HepG2 (cell line): ENCODE results near the gene EHD1. TPM values are rescaled to one million over a fixed set of nuclear protein-coding genes. Genes with fewer than 3 reads are reported as not detected.

Experiments used
- ATAC-seq: fragments of 200-7000 bp; cut with Tn5 transposase; 3 replicates; pipeline ENCODE4 v1.9.1; 2020; ENCODE audit warnings: mild to moderate bottlenecking, moderate library complexity
- BruUV-seq: library from RNA; stranded (reverse); fragments of 400-500 nt; replicated peaks from 2 replicates; lab custom pipeline; 2021; lab: Mats Ljungman, UMichigan
- CTCF ChIA-PET: fragments of 300-600 bp; formaldehyde crosslinking; extraction: SDS; loops from one replicate; lab custom pipeline; 2021; ENCODE audit warnings: low total read pairs, inconsistent platforms, low intra/inter-chr PET ratio; lab: Yijun Ruan, JAX
- POLR2A ChIA-PET: fragments of 350-600 bp; sonication (Branson Sonifier 250); formaldehyde crosslinking; loops from one replicate; lab custom pipeline; 2020; ENCODE audit warnings: antibody characterized with exemption, inconsistent platforms; lab: Yijun Ruan, JAX
- DNase-seq: peaks from one replicate; pipeline ENCODE4 v3.0.0-alpha.2; 2015; ENCODE audit warnings: low spot score
- FAIRE-seq: peaks from 3 replicates; lab custom pipeline; 2011; peaks lifted over from hg19 to GRCh38; lab: Jason Lieb, UNC
- H2AFZ ChIP-seq: one replicate; pipeline ENCODE4 v1.6.1; 2011; ENCODE audit warnings: low read length, inconsistent platforms
- H3K27ac ChIP-seq: fragments of 300-600 bp; 3 replicates; pipeline ENCODE4 v1.8.0; 2011; ENCODE audit warnings: mixed run types, mild to moderate bottlenecking, mixed read lengths, low read length, inconsistent platforms; ENCODE audit not compliant: insufficient read depth; ENCODE audit errors: extremely low read length
- H3K27me3 ChIP-seq, 2 experiments: fragments of 200-600 bp in 1 of 2; 2 replicates in 1 of 2; 3 replicates in 1 of 2; pipeline versions ENCODE4 v1.6.0 to v1.8.0; 2011; ENCODE audit warnings: low read length in 2 of 2, mild to moderate bottlenecking in 2 of 2, moderate library complexity in 2 of 2, inconsistent platforms in 1 of 2; ENCODE audit not compliant: insufficient read depth in 2 of 2, control insufficient read depth in 1 of 2
- H3K36me3 ChIP-seq, 2 experiments: fragments of 200-600 bp in 1 of 2; replicated peaks in 1 of 2; 2 replicates in 1 of 2; 3 replicates in 1 of 2; pipeline versions ENCODE4 v1.5.1 to v1.8.0; 2011; ENCODE audit warnings: low read length in 2 of 2, inconsistent platforms in 1 of 2; ENCODE audit not compliant: insufficient read depth in 2 of 2, control insufficient read depth in 1 of 2
- H3K4me1 ChIP-seq: 2 replicates; pipeline ENCODE4 v1.5.1; 2012; ENCODE audit warnings: low read length, inconsistent platforms; ENCODE audit not compliant: insufficient read depth
- H3K4me2 ChIP-seq: 2 replicates; pipeline ENCODE4 v1.6.0; 2011; ENCODE audit warnings: low read depth, low read length, inconsistent platforms
- H3K4me3 ChIP-seq, 3 experiments: fragments of 200-600 bp in 1 of 3; sonication (generic), shearing (Covaris generic) in 1 of 3; replicated peaks in 1 of 3; 2 replicates each; pipeline ENCODE4 v1.5.1; 2011 to 2016; ENCODE audit warnings: low read length in 3 of 3, inconsistent platforms in 2 of 3, low read depth in 2 of 3, mild to moderate bottlenecking in 2 of 3, control low read depth in 1 of 3, mixed read lengths in 1 of 3; ENCODE audit not compliant: insufficient read depth in 1 of 3
- H3K79me2 ChIP-seq: one replicate; pipeline ENCODE4 v1.6.1; 2011; ENCODE audit warnings: low read length, inconsistent platforms; ENCODE audit not compliant: insufficient read depth
- H3K9ac ChIP-seq: 2 replicates; pipeline ENCODE4 v1.6.0; 2011; ENCODE audit warnings: mild to moderate bottlenecking, low read depth, low read length, inconsistent platforms; ENCODE audit not compliant: insufficient read depth
- H3K9me3 ChIP-seq: 2 replicates; pipeline ENCODE4 v1.5.1; 2012; ENCODE audit warnings: mild to moderate bottlenecking, low read length
- H4K20me1 ChIP-seq: 2 replicates; pipeline ENCODE4 v1.6.0; 2011; ENCODE audit warnings: inconsistent platforms, mild to moderate bottlenecking, low read length, moderate library complexity; ENCODE audit not compliant: insufficient read depth
- CBX1 ChIP-seq: IDR thresholded peaks from one replicate; pipeline ENCODE4 v1.6.1; 2016; ENCODE audit warnings: antibody characterized with exemption, low read depth
- ERF ChIP-seq: IDR thresholded peaks from 2 replicates; pipeline ENCODE4 v1.6.1; 2018; ENCODE audit warnings: missing biosample characterization, missing genetic modification reagents
- ONECUT2 ChIP-seq: sonication (generic); formaldehyde crosslinking; IDR thresholded peaks from 2 replicates; pipeline ENCODE4 v1.4.0; 2020; ENCODE audit warnings: missing genetic modification reagents
- ZBTB39 ChIP-seq: sonication (generic); formaldehyde crosslinking; IDR thresholded peaks from 2 replicates; pipeline ENCODE4 v1.5.0; 2020; ENCODE audit warnings: missing genetic modification reagents
- ZBTB43 ChIP-seq: sonication (generic); formaldehyde crosslinking; conservative IDR thresholded peaks from 2 replicates; pipeline ENCODE4 v1.4.0; 2020; ENCODE audit warnings: missing genetic modification reagents
- ZBTB49 ChIP-seq: sonication (generic); formaldehyde crosslinking; IDR thresholded peaks from 2 replicates; pipeline ENCODE4 v1.4.0; 2020; ENCODE audit warnings: missing genetic modification reagents, borderline replicate concordance
- ZNF713 ChIP-seq: sonication (generic); formaldehyde crosslinking; IDR thresholded peaks from 2 replicates; pipeline ENCODE4 v1.4.0; 2020; ENCODE audit warnings: mild to moderate bottlenecking, missing genetic modification reagents
- WGBS: methylation state at CpG from one replicate; pipeline ENCODE4 v1.1.6; 2017; ENCODE audit warnings: low lambda C conversion rate; 5-methylcytosine and 5-hydroxymethylcytosine counted together
- in situ Hi-C: cut with HindIII; loops from 2 replicates; pipeline ENCODE4 v1.10.0; 2017; ENCODE audit warnings: low pct_unique_long_range_greater_than_20kb; ENCODE audit not compliant: extremely low pct_ligation_motif_present
- intact Hi-C: fragments of 100-400 bp; cut with micrococcal nuclease; formaldehyde crosslinking; loops from one replicate; pipeline ENCODE4 v1.10.0; 2022; ENCODE audit not compliant: unreplicated experiment
- polyA plus RNA-seq, 8 experiments: library from polyadenylated mRNA; depleted of rRNA in 3 of 8; stranded (reverse) in 7 of 8; unstranded in 1 of 8; fragments of >200 nt; fragmentation: Illumina TruSeq in 4 of 8; extraction: Trizol in 4 of 8; gene quantifications; 2 replicates each; pipeline versions ENCODE4 v1.2.1 to v1.2.3, GENCODE V29; 2011 to 2016; ENCODE audit warnings: low read depth in 4 of 8, missing spikeins in 1 of 8, mixed read lengths in 1 of 8; ENCODE audit not compliant: insufficient read depth in 1 of 8
- total RNA-seq, 5 experiments: library from RNA; depleted of rRNA; stranded (reverse); fragments of >200 nt; fragmentation: Illumina TruSeq; extraction: Trizol; gene quantifications; 2 replicates each; pipeline ENCODE4 v1.2.3, GENCODE V29; 2016; ENCODE audit warnings: low read depth in 1 of 5

Gene EHD1
- total and polyA plus RNA-seq, 2 of the 13 experiments (the other 11 are each of a cell fraction or from before 2014, with no cell fraction given) = 23.6 to 26.6 TPM

GRCh38 chr11:64838600-64839334 lies 39.7 kb downstream of the EHD1 start (continued):
- TF ChIP-seq ERF = no peak
- no peak for TF ChIP-seq ZNF713
- TF ChIP-seq ZBTB43 (CRISPR knock-in tag) = no peak
- no peak for TF ChIP-seq ONECUT2 (CRISPR knock-in tag)
- TF ChIP-seq CBX1 = no peak
- TF ChIP-seq ZBTB39 (CRISPR knock-in tag) = no peak

GRCh38 chr11:64837887-64838351 lies 40.5 kb downstream of the EHD1 start:
- Histone ChIP-seq H3K27me3 (no peaks in the 10 kb centered on the region; a peak in 1 of 5 replicates), H3K36me3 (no peaks in the 10 kb centered on the region), H2AFZ (no peak overlapping the region), H3K4me3 (no peak overlapping the region), H3K27ac (no peak overlapping the region), H3K4me2 (no peak overlapping the region), H3K9ac (no peak overlapping the region), H4K20me1 (no peaks in the 10 kb centered on the region), H3K4me1 (peaks cover 14% of the 10 kb centered on the region), H3K9me3 (no peaks in the 10 kb centered on the region), H3K79me2 (no peaks in the 10 kb centered on the region)
- intact Hi-C loops (no loop called here), in situ Hi-C loops (no loop called here)
- CTCF ChIA-PET = no interaction called here
- POLR2A ChIA-PET = no interaction called here
- no TSS peak for BruUV-seq
- no peak for FAIRE-seq
- DNase-seq = no peak
- no peak for TF ChIP-seq ZBTB49 (CRISPR knock-in tag)
- WGBS = 92% methylated on average over 5 of the region's 10 CpGs
- no peak for ATAC-seq
